Natural killer cell (primary cell): Measurements from ENCODE around the gene IWS1. TPM values are rescaled to one million over a fixed set of nuclear protein-coding genes. Genes with fewer than 3 reads are reported as not detected.
A peak's percentile ranks its signal among the peaks of the same experiment; 100 is the strongest.

Experiments
- ATAC-seq, 3 donors: fragments of 150-1000 bp in 2 of 3; fragments of 200-7000 bp in 1 of 3; cut with Tn5 transposase; 1 replicate in 1 of 3; 2 replicates in 2 of 3; pipeline ENCODE4 v1.10.0; 2021; ENCODE audit warnings: mild to moderate bottlenecking in 2 of 3, moderate library complexity in 2 of 3
- DNase-seq, 2 donors: peaks; one replicate each; pipeline versions ENCODE4 v3.0.0 to v3.0.0-alpha.2; 2013 to 2021; ENCODE audit warnings: mixed read lengths in 1 of 2
- H3K27ac ChIP-seq: one replicate; pipeline ENCODE4 v1.5.1; 2013; ENCODE audit warnings: mild to moderate bottlenecking, low read length
- H3K27me3 ChIP-seq: one replicate; pipeline ENCODE4 v1.6.1; 2013; ENCODE audit warnings: low read length; ENCODE audit not compliant: control insufficient read depth, insufficient read depth
- H3K36me3 ChIP-seq: one replicate; pipeline ENCODE4 v1.6.1; 2013; ENCODE audit warnings: low read length; ENCODE audit not compliant: control insufficient read depth, insufficient read depth
- H3K4me1 ChIP-seq: one replicate; pipeline ENCODE4 v1.6.1; 2013; ENCODE audit warnings: low read length; ENCODE audit not compliant: control insufficient read depth, insufficient read depth
- H3K4me3 ChIP-seq: one replicate; pipeline ENCODE4 v1.5.1; 2013; ENCODE audit warnings: low read length
- H3K9me3 ChIP-seq: one replicate; pipeline ENCODE4 v1.6.1; 2013; ENCODE audit warnings: low read length; ENCODE audit not compliant: control insufficient read depth, insufficient read depth
- H3K27ac Mint-ChIP-seq, 2 donors: one replicate each; pipeline ENCODE4 v1.8.0; 2022; ENCODE audit warnings: mild to moderate bottlenecking in 2 of 2, mixed read lengths in 2 of 2, moderate library complexity in 1 of 2
- H3K27me3 Mint-ChIP-seq, 2 donors: one replicate each; pipeline ENCODE4 v1.8.0; 2022; ENCODE audit warnings: low read depth in 2 of 2, mixed read lengths in 2 of 2
- H3K36me3 Mint-ChIP-seq: one replicate; pipeline ENCODE4 v1.8.0; 2022; ENCODE audit warnings: mixed read lengths
- H3K4me1 Mint-ChIP-seq, 2 donors: one replicate each; pipeline ENCODE4 v1.8.0; 2022; ENCODE audit warnings: mixed read lengths in 2 of 2
- H3K4me3 Mint-ChIP-seq: one replicate; pipeline ENCODE4 v1.8.0; 2022; ENCODE audit warnings: mild to moderate bottlenecking, moderate library complexity, mixed read lengths
- H3K9me3 Mint-ChIP-seq, 2 donors: one replicate each; pipeline ENCODE4 v1.8.0; 2022; ENCODE audit warnings: mixed read lengths in 2 of 2
- CTCF ChIP-seq: fragments of 200-600 bp; IDR thresholded peaks from one replicate; pipeline ENCODE4 v1.8.0; 2022; ENCODE audit warnings: antibody characterized with exemption
- WGBS: methylation state at CpG from one replicate; pipeline ENCODE4 v1.1.7; 2013; ENCODE audit warnings: missing lambda C conversion rate; ENCODE audit not compliant: insufficient coverage; 5-methylcytosine and 5-hydroxymethylcytosine counted together
- intact Hi-C: fragments of 100-400 bp; cut with micrococcal nuclease; formaldehyde crosslinking; loops from one replicate; pipeline ENCODE4 v1.14.2; 2022
- total RNA-seq, 4 donors: library from RNA; stranded (reverse); fragments of 120-200 nt in 1 of 4; gene quantifications; one replicate each; pipeline versions ENCODE4 v1.2.3 to v1.2.4, GENCODE V29; 2013 to 2022

IWS1 gene
- total RNA-seq, 3 donors from 2014 or later (not counting 1 experiment from before 2014, with no cell fraction given), result 21.7 to 27.1 (median 23.9) TPM

- intact Hi-C loops, result no loop called here
- Histone ChIP-seq H3K27me3 (no peaks in the 10 kb centered on the region), H3K4me3 (no peak overlapping the region), H3K4me1 (no peaks in the 10 kb centered on the region), H3K36me3 (peaks cover 23% of the 10 kb centered on the region), H3K27ac (no peak overlapping the region), H3K9me3 (no peaks in the 10 kb centered on the region)
- ATAC-seq (no peak), DNase-seq (no peak)
- WGBS, result 98% methylated on average over 2 of the region's 2 CpGs
- peaks cover 5% of the 10 kb centered on the region for H3K36me3 Mint-ChIP-seq
- H3K27ac Mint-ChIP-seq, result peak overlapping the region; percentile 69 to 74
- H3K27me3 Mint-ChIP-seq, result no peaks in the 10 kb centered on the region
- TF ChIP-seq CTCF, result no peak
- H3K4me1 Mint-ChIP-seq, result peaks cover 62 to 68% of the 10 kb centered on the region in 2 donors
- no peaks in the 10 kb centered on the region for H3K9me3 Mint-ChIP-seq
- H3K4me3 Mint-ChIP-seq, result no peak overlapping the region
Measured at GRCh38 chr2:127510073-127510472, 16.2 kb downstream of the IWS1 start.

GRCh38 chr2:127508631-127509034, 17.7 kb downstream of the IWS1 start:
- H3K4me3 ChIP-seq, result no peak overlapping the region
- H3K36me3 ChIP-seq, result peaks cover 31% of the 10 kb centered on the region
- no peaks in the 10 kb centered on the region for H3K9me3 ChIP-seq
- Mint-ChIP-seq H3K27ac (peak overlapping the region in 1 of 2 donors; percentile 53), H3K9me3 (no peaks in the 10 kb centered on the region), H3K27me3 (no peaks in the 10 kb centered on the region), H3K4me1 (peaks cover 52 to 60% of the 10 kb centered on the region in 2 donors), H3K4me3 (no peak overlapping the region), H3K36me3 (peaks cover 14% of the 10 kb centered on the region)
- intact Hi-C loops, result no loop called here
- ATAC-seq (no peak), DNase-seq (no peak)
- WGBS, result 56% methylated on average over 3 of the region's 3 CpGs
- H3K27me3 ChIP-seq, result no peaks in the 10 kb centered on the region
- no peaks in the 10 kb centered on the region for H3K4me1 ChIP-seq
- no peak overlapping the region for H3K27ac ChIP-seq
- no peak for TF ChIP-seq CTCF

- Mint-ChIP-seq H3K4me1 (peaks cover 51 to 63% of the 10 kb centered on the region in 2 donors), H3K27me3 (no peaks in the 10 kb centered on the region), H3K36me3 (peaks cover 19% of the 10 kb centered on the region), H3K4me3 (no peak overlapping the region), H3K27ac (peak overlapping the region in 1 of 2 donors; percentile 53), H3K9me3 (no peaks in the 10 kb centered on the region)
- Histone ChIP-seq H3K27ac (no peak overlapping the region), H3K27me3 (no peaks in the 10 kb centered on the region), H3K36me3 (peaks cover 35% of the 10 kb centered on the region), H3K9me3 (no peaks in the 10 kb centered on the region), H3K4me3 (no peak overlapping the region), H3K4me1 (no peaks in the 10 kb centered on the region)
- no peak for ATAC-seq
- WGBS, result 97% methylated on average over 4 of the region's 4 CpGs
- DNase-seq, result no peak
- intact Hi-C loops, result no loop called here
- no peak for TF ChIP-seq CTCF
Measured at GRCh38 chr2:127508023-127508630, 18.2 kb downstream of the IWS1 start.

- intact Hi-C loops, result no loop called here
- 86% methylated on average over 1 of the region's 1 CpG for WGBS
- H3K9me3 Mint-ChIP-seq, result no peaks in the 10 kb centered on the region
- H3K27me3 ChIP-seq, result no peaks in the 10 kb centered on the region
- H3K36me3 ChIP-seq, result peaks cover 49% of the 10 kb centered on the region
- H3K27me3 Mint-ChIP-seq, result no peaks in the 10 kb centered on the region
- ATAC-seq (no peak), DNase-seq (no peak)
- H3K27ac Mint-ChIP-seq, result no peak overlapping the region
- no peak overlapping the region for H3K4me3 ChIP-seq
- no peak overlapping the region for H3K27ac ChIP-seq
- no peak overlapping the region for H3K4me3 Mint-ChIP-seq
- TF ChIP-seq CTCF, result no peak
- peaks cover 37 to 50% of the 10 kb centered on the region in 2 donors for H3K4me1 Mint-ChIP-seq
- peaks cover 35% of the 10 kb centered on the region for H3K36me3 Mint-ChIP-seq
- no peaks in the 10 kb centered on the region for H3K9me3 ChIP-seq
- no peaks in the 10 kb centered on the region for H3K4me1 ChIP-seq
Measured at GRCh38 chr2:127506510-127506909, 19.8 kb downstream of the IWS1 start.
